ENCODE measurements around the gene AHNAK2.

DNA sequence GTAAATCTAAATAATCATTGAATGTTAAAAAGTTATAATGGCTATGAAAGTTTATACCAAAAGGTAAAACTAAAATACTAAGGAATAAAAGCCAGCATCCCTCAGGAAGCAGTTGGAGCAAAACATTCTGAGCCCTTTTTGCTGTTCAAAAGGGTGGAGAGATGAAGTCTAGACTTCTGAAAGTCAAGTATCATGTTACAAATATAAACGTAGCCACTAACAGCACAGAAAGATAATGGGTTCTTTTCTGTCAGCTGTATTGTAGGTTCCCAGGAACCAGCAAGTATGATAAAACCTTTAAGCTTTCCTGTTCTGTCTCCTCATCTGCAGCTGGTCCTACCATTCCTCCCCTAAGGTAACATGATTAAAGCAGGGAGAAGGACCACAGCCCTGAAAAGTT, 69.9 kb downstream of the AHNAK2 start:
- no peak for TF ChIP-seq CTCF (IDR thresholded peaks at IDR 0.05)
- no peak for TF ChIP-seq POLR2A (IDR thresholded peaks at IDR 0.05)

Measured in testis (tissue), 2 donors.